K562 (cell line): ENCODE data around the gene TTL.
"Not testable (repeated sequence)": the region's sequence is repeated elsewhere in the genome, so short reads cannot be mapped to it uniquely, and the experiment has no call there.

ENCODE experiments used
- BRF2 ChIP-seq: IDR thresholded peaks from 3 replicates; pipeline ENCODE4 v1.6.1; 2011; ENCODE audit warnings: borderline replicate concordance, mild to moderate bottlenecking; ENCODE audit not compliant: insufficient read length, insufficient read depth
- CTCF ChIP-seq, 3 experiments: IDR thresholded peaks in 2 of 3; conservative IDR thresholded peaks in 1 of 3; 2 replicates each; pipeline ENCODE4 v1.5.1; 2011 to 2012; ENCODE audit warnings: low read length in 3 of 3, mild to moderate bottlenecking in 3 of 3, control low read depth in 2 of 3, improper control_type of control experiment in 1 of 3, inconsistent platforms in 1 of 3, low read depth in 1 of 3, mixed read lengths in 1 of 3, moderate library complexity in 1 of 3; ENCODE audit not compliant: insufficient read depth in 2 of 3
- MXI1 ChIP-seq: IDR thresholded peaks from 2 replicates; pipeline ENCODE4 v1.6.1; 2011; ENCODE audit warnings: low read depth, mild to moderate bottlenecking, improper control_type of control experiment, low read length
- NFIC ChIP-seq: fragments of 450-650 bp; IDR thresholded peaks from 2 replicates; pipeline ENCODE4 v1.6.1; 2017; ENCODE audit warnings: mild to moderate bottlenecking, inconsistent platforms
- POLR2A ChIP-seq: fragments of 450-650 bp; conservative IDR thresholded peaks from 2 replicates; pipeline ENCODE4 v1.6.1; 2016
- PREB ChIP-seq: sonication (generic); formaldehyde crosslinking; IDR thresholded peaks from 2 replicates; pipeline ENCODE4 v1.8.1; 2023; ENCODE audit warnings: mild to moderate bottlenecking, missing genetic modification reagents
- SMARCA4 ChIP-seq: fragments of 450-650 bp; IDR thresholded peaks from 2 replicates; pipeline ENCODE4 v1.6.1; 2016
- ZBTB2 ChIP-seq: fragments of 450-650 bp; IDR thresholded peaks from 2 replicates; pipeline ENCODE4 v1.6.1; 2016; ENCODE audit warnings: antibody characterized with exemption

- not testable (repeated sequence) for TF ChIP-seq MXI1, BRF2, POLR2A, ZBTB2, PREB, NFIC, SMARCA4
- 0 out of 6 replicates have a peak, but pooled peaks of 2 of the 3 experiments have one; percentile 15 to 33 for TF ChIP-seq CTCF (IDR thresholded peaks at IDR 0.05 in 2 of 3, conservative IDR thresholded peaks at IDR 0.05 in 1 of 3; ENCODE audit: insufficient read depth in 2 of 3, low read depth in 1 of 3, low read length in 3 of 3)
Observed at GRCh38 chr2:112433480-112433879, 48.5 kb upstream of the TTL start, which contains the start of gene RGPD8.
